Fibroblast of the aortic adventitia (primary cell): ENCODE measurements around the gene AMDHD2. TPM values are rescaled to one million over a fixed set of nuclear protein-coding genes. Genes with fewer than 3 reads are reported as not detected.

Experiments
- DNase-seq: peaks from one replicate; pipeline ENCODE4 v3.0.0-alpha.2; 2010; ENCODE audit warnings: low read depth
- H3K4me3 ChIP-seq: 2 replicates; pipeline ENCODE4 v1.5.1; 2011; ENCODE audit warnings: low read depth, mild to moderate bottlenecking, control low read depth, low read length, moderate library complexity
- total RNA-seq: library from RNA; depleted of rRNA; stranded (reverse); fragments of >200 nt; gene quantifications from 2 replicates; pipeline ENCODE4 v1.2.3, GENCODE V29; 2012; ENCODE audit warnings: low replicate concordance
- TF ChIP-seq, protein P1 (sequence below): IDR thresholded peaks from 2 replicates; pipeline ENCODE4 v1.5.1; 2011; ENCODE audit warnings: mild to moderate bottlenecking, low read length, control low read depth, inconsistent platforms; ENCODE audit not compliant: insufficient read depth

The AMDHD2 gene
- total RNA-seq, 1 donor, result 59.9 TPM

DNA sequence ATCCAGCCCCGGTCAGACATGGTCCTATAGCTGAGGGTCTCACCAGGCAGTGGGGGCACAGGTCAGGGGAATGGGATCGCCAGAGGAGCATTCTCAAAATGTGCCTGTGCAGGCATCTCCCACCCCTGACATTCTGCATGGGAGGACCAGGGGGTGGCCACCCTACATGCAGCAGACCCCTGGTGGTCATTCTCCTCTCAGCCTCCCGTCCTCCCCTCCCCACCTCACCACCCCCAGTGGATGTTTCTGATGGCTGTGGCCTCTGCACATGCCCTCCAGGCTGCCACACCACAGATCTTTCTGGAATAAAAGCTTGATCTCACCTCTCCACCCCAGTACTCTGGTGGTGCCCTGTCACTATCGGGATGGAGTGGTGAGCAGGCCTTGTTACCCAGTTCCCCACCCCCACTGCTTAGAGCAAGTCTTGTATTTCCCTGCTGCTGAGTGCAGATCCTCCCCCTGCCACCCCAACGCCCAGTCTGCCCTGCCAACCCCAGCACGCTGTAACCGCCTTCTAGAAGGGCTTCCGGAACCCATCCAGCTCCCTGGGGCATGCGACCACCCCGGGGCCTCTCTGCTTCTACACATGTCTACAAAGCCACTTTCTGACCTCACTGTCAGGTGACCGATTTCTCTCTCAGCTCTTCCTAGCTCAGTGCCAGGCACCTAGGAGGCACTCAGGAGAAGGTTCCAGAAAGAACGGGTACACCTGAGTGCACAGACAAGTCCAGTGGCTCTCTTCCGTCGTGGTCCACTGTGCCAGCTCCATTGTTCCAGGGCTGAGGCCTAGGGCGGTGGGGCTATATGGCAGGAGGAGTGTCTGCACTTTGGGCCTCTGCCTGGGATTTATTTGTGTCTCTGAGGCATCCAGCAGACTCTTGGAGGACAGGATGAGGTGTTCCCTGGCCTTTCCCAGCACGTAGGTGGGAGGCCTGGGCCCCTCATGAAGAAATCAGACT, 36.0 kb upstream of the AMDHD2 start:
- TF ChIP-seq, protein P1, sequence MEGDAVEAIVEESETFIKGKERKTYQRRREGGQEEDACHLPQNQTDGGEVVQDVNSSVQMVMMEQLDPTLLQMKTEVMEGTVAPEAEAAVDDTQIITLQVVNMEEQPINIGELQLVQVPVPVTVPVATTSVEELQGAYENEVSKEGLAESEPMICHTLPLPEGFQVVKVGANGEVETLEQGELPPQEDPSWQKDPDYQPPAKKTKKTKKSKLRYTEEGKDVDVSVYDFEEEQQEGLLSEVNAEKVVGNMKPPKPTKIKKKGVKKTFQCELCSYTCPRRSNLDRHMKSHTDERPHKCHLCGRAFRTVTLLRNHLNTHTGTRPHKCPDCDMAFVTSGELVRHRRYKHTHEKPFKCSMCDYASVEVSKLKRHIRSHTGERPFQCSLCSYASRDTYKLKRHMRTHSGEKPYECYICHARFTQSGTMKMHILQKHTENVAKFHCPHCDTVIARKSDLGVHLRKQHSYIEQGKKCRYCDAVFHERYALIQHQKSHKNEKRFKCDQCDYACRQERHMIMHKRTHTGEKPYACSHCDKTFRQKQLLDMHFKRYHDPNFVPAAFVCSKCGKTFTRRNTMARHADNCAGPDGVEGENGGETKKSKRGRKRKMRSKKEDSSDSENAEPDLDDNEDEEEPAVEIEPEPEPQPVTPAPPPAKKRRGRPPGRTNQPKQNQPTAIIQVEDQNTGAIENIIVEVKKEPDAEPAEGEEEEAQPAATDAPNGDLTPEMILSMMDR, result no peak
- H3K4me3 ChIP-seq, result no peak overlapping the region
- no peak for DNase-seq

DNA sequence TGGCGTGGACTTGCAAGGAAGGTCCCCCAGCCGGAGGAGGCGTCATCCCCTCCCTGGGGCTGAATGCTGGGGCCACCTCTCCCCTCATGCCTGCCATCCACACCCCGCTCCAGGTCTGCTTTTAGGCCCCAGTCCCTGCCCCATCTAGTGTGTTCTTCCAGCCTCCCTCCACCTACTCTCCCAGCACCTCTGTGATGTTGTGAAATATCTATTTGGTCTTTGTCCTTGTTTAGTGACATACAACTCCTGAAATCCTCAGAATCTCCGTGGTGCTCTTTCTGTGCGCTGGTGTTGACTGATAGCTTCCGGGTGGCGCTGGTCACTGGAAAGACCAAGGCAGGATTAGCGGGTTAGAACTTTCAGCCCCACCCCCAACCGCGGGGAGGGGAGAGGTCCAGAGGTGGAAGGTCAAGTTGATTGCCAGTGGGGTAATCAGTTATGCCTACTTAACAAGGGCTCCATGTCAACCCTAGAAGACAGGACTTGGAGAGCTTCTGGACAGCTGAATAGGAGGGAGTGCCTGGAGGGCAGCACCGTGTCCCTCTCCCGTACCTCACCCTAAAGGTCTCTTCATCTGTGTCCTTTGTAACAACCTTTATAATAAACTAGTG, 35.2 kb upstream of the AMDHD2 start:
- TF ChIP-seq, protein P1, result no peak
- H3K4me3 ChIP-seq, result no peak overlapping the region
- DNase-seq, result no peak

DNA sequence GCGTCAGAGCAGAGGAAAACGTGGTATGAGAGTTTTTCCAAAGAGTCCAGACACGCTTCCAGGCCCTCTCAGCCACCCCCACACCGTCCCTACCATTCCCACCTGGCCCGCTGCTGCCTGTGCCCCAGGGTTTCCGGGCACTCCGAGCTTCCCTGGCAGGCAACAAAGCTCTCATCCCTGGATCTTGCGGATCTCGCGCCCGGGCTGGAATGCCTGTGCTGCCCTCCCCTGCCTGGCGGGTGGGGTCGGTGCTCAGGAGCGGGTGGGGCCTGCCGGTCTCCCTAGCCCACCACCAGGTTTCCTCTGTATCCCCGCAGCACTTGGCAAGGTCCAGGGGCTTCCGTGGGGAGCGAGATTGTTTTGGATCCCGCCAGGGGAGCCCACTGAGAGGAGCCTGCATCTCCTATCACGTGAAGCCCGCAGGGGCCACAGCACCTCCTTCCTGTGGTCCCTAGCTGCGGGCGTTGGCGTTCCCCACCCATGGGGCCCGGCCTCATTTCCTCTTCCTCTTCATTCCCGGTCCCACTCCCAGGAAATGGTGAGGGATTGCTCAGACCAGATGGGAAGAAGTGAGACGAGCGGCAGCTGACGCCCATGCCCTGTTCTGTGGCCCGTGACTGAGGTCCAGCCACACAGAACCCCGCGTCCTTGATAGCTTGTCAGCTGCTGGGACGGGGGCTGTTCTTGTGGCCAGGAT, 34.2 kb upstream of the AMDHD2 start:
- DNase-seq, result no peak
- H3K4me3 ChIP-seq, result no peak overlapping the region
- TF ChIP-seq, protein P1, result no peak

DNA sequence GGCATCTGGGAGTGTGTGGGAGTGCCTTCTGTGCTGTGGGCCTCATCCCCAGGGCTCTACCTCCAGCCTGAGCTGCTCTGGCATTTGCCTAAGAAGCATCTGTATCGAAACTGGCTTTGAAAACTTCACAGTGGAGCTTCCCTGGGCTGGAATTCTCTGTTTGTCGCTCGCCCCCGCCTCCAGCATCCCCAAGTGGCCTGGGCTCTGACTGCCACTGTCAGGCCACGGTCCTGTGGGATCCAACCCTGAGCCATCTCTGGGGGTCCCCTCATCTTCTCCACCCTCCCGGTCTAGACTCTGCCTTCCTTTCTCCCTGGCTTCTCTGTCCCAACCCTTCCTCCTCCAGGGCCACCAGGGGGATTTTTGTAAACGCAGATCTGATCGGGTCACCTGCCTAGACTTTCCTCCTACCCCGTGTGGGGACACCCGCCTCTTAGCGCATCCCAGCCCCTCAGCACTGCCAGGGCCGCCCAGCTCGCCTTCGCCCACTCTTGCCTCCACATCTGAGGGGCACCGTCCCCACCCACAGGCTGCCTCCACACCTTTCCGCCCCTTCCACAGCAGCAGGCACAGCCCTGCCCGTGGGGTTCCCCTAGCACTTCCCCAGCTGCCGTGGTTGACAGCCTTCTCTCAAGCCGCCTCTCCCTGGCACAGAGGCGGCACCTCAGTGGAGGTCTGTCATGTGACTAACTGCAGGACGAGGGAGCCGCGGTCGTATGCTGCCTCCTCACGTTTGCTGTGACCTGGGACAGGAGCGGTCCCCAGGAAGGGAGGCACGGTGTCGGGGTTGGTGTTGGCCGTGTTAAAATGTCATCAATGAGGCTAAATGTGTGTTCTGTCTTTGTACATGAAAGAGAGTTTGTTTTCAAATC, 33.3 kb upstream of the AMDHD2 start:
- no peak overlapping the region for H3K4me3 ChIP-seq
- TF ChIP-seq, protein P1, result no peak
- no peak for DNase-seq

DNA sequence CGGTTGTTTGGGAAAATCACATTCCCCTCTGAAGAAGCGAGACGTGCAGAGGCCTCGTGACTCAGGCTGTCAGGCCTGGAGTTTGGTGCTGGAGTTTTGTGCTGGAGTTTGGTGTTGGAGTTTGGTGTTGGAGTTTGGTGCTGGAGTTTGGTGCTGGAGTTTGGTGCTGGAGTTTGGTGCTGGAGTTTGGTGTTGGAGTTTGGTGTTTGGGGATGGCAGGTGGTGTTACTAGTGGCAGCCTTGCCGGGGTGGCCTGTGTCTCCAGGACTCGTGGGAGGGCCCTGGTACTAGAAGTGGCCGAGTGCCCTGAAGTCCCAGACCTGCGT, 32.7 kb upstream of the AMDHD2 start:
- TF ChIP-seq, protein P1, result no peak
- DNase-seq, result no peak
- H3K4me3 ChIP-seq, result no peak overlapping the region

DNA sequence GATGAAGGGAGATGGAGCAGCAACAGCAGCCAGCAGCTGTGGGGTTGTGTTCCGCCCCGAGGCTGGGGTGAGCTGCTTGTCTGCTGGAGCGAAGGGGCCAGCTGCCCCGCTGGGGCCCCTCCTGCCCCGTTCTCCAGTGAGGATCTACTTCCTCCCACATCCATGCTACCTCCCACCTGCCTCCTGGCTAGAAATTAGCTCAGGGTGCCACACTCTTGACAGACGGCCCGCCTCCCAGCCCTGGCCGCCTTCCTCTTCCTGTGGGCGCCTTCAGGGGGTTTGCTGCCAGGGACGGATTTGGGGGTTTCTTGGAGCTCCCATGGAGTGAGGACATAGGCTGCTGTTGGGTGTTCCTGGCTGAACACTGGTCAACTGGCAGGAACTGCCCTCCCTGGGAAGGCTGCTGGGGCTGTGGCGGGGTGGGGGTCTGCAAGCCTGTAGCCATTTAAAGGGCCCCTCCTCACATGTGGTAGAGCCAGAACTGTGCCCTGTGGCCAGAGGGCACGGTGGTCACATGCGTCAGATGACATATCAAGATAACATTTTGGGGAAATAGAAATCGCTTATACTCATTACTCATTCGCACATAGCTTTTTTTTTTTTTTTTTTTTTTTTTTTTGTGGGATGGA, 32.2 kb upstream of the AMDHD2 start:
- no peak for DNase-seq
- H3K4me3 ChIP-seq, result no peak overlapping the region
- TF ChIP-seq, protein P1, result no peak
